ENCODE results near the gene AGBL1.

Gene AGBL1

DNA sequence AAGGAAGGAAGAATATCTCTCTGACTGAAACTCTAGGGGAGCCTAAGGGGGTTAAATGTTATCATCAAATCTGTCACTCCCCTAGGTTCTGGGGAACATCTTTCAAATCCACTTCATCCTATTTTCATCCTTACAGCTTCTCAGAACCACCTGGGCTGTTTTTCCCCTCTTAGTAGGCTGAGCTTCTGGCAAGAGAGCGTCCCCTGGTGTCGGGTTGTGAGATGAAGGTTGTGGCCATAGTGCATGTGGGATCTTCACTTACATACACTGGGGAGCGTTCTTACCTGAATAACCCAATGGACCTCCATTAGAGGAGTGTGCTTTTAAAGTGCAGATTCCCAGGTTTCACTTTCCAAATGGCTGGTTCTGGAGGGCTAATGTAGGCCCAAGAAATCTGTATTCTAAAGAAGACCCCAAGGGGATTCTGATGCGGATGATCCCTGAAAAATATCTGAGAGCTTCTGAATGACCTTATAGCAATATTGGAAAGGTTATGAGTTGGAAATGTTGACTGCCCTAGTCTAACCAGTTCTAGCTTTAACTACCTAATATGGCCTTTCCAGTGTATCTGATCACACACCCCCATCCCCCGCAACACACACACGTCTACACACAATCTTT lies 663.7 kb downstream of the AGBL1 start:
- H3K36me3 ChIP-seq (ENCODE audit: control insufficient read depth, insufficient read depth, low read length): no peaks in the 10 kb centered on the region
- H3K27me3 ChIP-seq (replicated peaks; ENCODE audit: control insufficient read depth, insufficient read depth, low read length): no peaks in the 10 kb centered on the region
- no peak overlapping the region for H3K4me3 ChIP-seq (replicated peaks; ENCODE audit: low read depth, low read length)
- no peak for DNase-seq (ENCODE audit: extremely low read depth, insufficient read length)
- TF ChIP-seq, protein P1, sequence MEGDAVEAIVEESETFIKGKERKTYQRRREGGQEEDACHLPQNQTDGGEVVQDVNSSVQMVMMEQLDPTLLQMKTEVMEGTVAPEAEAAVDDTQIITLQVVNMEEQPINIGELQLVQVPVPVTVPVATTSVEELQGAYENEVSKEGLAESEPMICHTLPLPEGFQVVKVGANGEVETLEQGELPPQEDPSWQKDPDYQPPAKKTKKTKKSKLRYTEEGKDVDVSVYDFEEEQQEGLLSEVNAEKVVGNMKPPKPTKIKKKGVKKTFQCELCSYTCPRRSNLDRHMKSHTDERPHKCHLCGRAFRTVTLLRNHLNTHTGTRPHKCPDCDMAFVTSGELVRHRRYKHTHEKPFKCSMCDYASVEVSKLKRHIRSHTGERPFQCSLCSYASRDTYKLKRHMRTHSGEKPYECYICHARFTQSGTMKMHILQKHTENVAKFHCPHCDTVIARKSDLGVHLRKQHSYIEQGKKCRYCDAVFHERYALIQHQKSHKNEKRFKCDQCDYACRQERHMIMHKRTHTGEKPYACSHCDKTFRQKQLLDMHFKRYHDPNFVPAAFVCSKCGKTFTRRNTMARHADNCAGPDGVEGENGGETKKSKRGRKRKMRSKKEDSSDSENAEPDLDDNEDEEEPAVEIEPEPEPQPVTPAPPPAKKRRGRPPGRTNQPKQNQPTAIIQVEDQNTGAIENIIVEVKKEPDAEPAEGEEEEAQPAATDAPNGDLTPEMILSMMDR (IDR thresholded peaks at IDR 0.05; ENCODE audit: insufficient read depth, low read length, poor library complexity, severe bottlenecking): peak; percentile 66

DNA sequence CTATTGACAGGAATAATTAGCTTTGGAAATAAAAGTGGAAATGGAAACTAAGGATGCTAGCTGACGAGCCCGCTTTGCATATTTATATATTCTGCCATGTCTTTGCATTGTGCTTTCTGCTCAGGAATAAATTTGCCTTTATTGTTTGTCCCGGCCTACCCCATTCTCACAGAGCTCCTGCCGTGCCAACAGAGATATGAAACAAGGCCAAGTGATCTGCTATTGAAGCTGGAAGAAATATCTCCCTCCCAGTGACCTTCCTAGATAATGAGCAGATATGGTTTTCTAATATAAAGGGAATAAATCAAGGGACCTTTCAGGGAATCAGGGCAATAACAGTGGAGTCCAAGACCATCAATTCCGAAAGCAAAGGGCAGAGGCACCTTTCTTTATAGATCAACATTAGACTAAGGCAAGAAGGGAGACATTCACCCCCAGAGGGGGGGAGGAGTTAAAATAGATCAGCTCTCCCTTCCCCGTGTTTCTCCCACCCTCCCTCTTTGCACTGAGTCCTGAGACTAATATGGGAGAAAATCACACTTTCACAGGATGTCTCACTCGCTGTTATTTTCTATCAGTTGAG lies 664.6 kb downstream of the AGBL1 start:
- no peaks in the 10 kb centered on the region for H3K36me3 ChIP-seq (ENCODE audit: control insufficient read depth, insufficient read depth, low read length)
- no peak for DNase-seq (ENCODE audit: extremely low read depth, insufficient read length)
- TF ChIP-seq, protein P1 (IDR thresholded peaks at IDR 0.05; ENCODE audit: insufficient read depth, low read length, poor library complexity, severe bottlenecking): no peak
- no peak overlapping the region for H3K4me3 ChIP-seq (replicated peaks; ENCODE audit: low read depth, low read length)
- no peaks in the 10 kb centered on the region for H3K27me3 ChIP-seq (replicated peaks; ENCODE audit: control insufficient read depth, insufficient read depth, low read length)

DNA sequence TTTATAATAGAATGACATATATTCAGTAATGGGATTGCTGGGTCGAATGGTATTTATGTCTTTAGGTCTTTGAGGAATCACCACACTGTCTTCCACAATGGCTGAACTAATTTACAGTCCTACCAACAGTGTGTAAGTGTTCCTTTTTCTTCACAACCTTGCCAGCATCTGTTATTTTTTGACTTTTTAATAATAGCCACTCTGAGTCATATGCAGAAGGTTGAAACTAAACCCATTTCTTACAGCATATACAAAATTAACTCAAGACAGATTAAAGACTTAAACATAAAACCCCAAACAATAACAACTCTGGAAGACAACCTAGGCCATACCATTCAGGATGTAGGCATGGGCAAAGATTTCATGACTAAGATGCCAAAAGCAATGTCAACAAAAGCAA lies 671.4 kb downstream of the AGBL1 start:
- H3K36me3 ChIP-seq (ENCODE audit: control insufficient read depth, insufficient read depth, low read length): no peaks in the 10 kb centered on the region
- TF ChIP-seq, protein P1 (IDR thresholded peaks at IDR 0.05; ENCODE audit: insufficient read depth, low read length, poor library complexity, severe bottlenecking): no peak

DNA sequence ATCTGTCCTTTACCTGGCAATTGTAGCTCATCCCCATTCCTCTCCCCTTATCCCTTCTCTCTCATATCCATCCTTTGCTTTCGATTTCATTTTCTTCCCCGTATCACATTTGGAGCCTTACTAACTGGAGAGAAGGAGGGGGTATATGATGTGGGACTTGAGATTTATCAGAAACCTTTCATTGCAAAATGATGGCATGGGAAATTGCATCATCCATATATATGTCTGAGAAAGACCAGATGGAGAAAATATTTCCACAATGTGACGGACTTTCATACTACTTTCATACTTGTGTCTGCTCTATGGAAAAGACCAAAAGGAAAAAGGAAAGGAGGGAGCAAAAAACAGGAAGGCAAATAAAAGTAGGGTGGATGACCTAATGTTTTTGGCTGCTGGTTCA lies 675.2 kb downstream of the AGBL1 start:
- no peaks in the 10 kb centered on the region for H3K27me3 ChIP-seq (replicated peaks; ENCODE audit: control insufficient read depth, insufficient read depth, low read length)
- DNase-seq (ENCODE audit: extremely low read depth, insufficient read length): no peak
- H3K4me3 ChIP-seq (replicated peaks; ENCODE audit: low read depth, low read length): no peak overlapping the region
- TF ChIP-seq, protein P1 (IDR thresholded peaks at IDR 0.05; ENCODE audit: insufficient read depth, low read length, poor library complexity, severe bottlenecking): no peak
- H3K36me3 ChIP-seq (ENCODE audit: control insufficient read depth, insufficient read depth, low read length): no peaks in the 10 kb centered on the region

More for the DNA sequence above, 671.4 kb downstream of the AGBL1 start:
- DNase-seq (ENCODE audit: extremely low read depth, insufficient read length): no peak
- Histone ChIP-seq H3K27me3 (replicated peaks; ENCODE audit: control insufficient read depth, insufficient read depth, low read length) (no peaks in the 10 kb centered on the region), H3K4me3 (replicated peaks; ENCODE audit: low read depth, low read length) (no peak overlapping the region)

DNA sequence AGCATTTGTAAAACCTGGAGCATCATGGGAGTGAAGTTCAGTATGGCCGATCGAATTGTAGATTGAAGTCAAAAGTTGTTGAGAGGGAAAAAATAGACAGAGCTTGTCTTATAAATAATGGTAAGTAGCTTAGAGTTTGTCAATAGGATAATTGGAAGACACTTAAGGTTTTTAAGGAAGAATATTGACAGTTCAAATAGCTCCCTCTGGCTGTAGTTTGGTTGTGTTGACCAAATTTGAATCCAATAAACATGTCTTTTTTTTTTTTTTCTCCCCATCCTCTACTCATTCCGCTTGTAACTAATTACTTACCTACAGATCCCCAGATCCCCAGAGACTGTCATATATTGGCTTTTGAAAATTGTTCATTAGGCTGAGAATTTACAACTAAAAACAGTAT lies 677.0 kb downstream of the AGBL1 start:
- DNase-seq (ENCODE audit: extremely low read depth, insufficient read length): no peak
- TF ChIP-seq, protein P1 (IDR thresholded peaks at IDR 0.05; ENCODE audit: insufficient read depth, low read length, poor library complexity, severe bottlenecking): no peak
- Histone ChIP-seq H3K36me3 (ENCODE audit: control insufficient read depth, insufficient read depth, low read length) (no peaks in the 10 kb centered on the region), H3K4me3 (replicated peaks; ENCODE audit: low read depth, low read length) (no peak overlapping the region), H3K27me3 (replicated peaks; ENCODE audit: control insufficient read depth, insufficient read depth, low read length) (no peaks in the 10 kb centered on the region)
